Gastrocnemius medialis (tissue), 4 donors: ENCODE data around the gene ATP11A.

Experiments
- CTCF ChIP-seq, 5 experiments: fragments of 450-650 bp in 3 of 5; fragments of 200-600 bp in 2 of 5; sonication (generic) in 2 of 5; IDR thresholded peaks in 4 of 5; conservative IDR thresholded peaks in 1 of 5; 1 replicate in 4 of 5; 2 replicates in 1 of 5; pipeline ENCODE4 v1.5.1; 2016 to 2019; ENCODE audit warnings: antibody characterized with exemption in 5 of 5, mild to moderate bottlenecking in 3 of 5, moderate library complexity in 3 of 5
- POLR2A ChIP-seq, 2 donors: fragments of 450-650 bp; IDR thresholded peaks; one replicate each; pipeline ENCODE4 v1.6.1; 2017; ENCODE audit warnings: antibody characterized with exemption in 2 of 2, mild to moderate bottlenecking in 2 of 2, moderate library complexity in 2 of 2

DNA sequence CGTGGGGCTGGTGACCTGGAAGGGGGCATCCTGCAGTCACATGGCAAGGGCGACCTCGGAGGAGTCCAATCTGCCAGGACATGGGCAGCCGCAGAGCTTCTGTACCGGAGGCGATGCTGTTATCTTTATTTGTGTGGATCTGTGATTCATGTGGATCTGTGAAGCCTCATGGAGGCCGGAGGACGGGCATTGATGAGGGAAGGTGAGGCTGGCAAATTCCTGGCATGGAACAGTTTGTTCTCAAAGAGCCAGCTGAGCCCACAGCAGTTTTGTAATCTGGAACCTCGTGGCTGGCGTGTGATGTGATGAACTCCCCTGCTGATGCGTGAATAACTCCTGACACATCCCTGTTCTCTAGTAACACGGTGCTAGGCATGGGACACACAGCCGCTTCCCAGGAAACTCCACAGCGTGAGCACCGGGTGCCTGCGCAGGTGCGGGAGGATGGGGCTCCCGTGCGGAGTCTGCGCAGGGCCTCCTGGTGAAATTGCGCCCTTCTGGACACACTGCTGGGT, 40.4 kb downstream of the ATP11A start:
- TF ChIP-seq CTCF (IDR thresholded peaks at IDR 0.05 in 4 of 5, conservative IDR thresholded peaks at IDR 0.05 in 1 of 5) (no peak), POLR2A (IDR thresholded peaks at IDR 0.05) (peak; percentile 54)
